T-cell (primary cell): Measurements from ENCODE around the gene P2RY8. TPM values are rescaled to one million over a fixed set of nuclear protein-coding genes. Genes with fewer than 3 reads are reported as not detected.
"Not testable (repeated sequence)": the region's sequence is repeated elsewhere in the genome, so short reads cannot be mapped to it uniquely, and the experiment has no call there.

Source experiments
- ATAC-seq, 4 experiments: fragments of 200-7000 bp in 3 of 4; fragments of 150-1000 bp in 1 of 4; cut with Tn5 transposase; replicated peaks in 1 of 4; 1 replicate in 3 of 4; 2 replicates in 1 of 4; pipeline ENCODE4 v1.10.0; 2021; ENCODE audit warnings: moderate library complexity in 3 of 4, mild to moderate bottlenecking in 2 of 4, moderate number of reproducible peaks in 1 of 4
- CTCF ChIA-PET, 2 donors: fragments of 300-600 bp; sonication (Branson Sonifier 250); formaldehyde crosslinking; loops; one replicate each; lab custom pipeline; 2022; ENCODE audit warnings: antibody characterized with exemption in 2 of 2; lab: Charles Lee
- POLR2A ChIA-PET, 2 donors: fragments of 300-600 bp; sonication (Branson Sonifier 250); formaldehyde crosslinking; loops; one replicate each; lab custom pipeline; 2022; ENCODE audit warnings: antibody characterized with exemption in 2 of 2; lab: Charles Lee
- DNase-seq, 35 experiments: peaks; one replicate each; pipeline versions ENCODE4 v3.0.0 to v3.0.0-alpha.2; 2013 to 2023
- H3K27ac ChIP-seq: one replicate; pipeline ENCODE4 v1.5.1; 2013; ENCODE audit warnings: low read length
- H3K27me3 ChIP-seq, 2 experiments: replicated peaks in 1 of 2; 1 replicate in 1 of 2; 2 replicates in 1 of 2; pipeline versions ENCODE4 v1.6.1 to v1.7.0; 2013; ENCODE audit warnings: low read length in 1 of 2, mixed read lengths in 1 of 2; ENCODE audit not compliant: control insufficient read depth in 2 of 2, insufficient read depth in 2 of 2; ENCODE audit errors: extremely low read depth in 1 of 2
- H3K36me3 ChIP-seq, 2 donors: 1 replicate in 1 of 2; 2 replicates in 1 of 2; pipeline versions ENCODE4 v1.6.1 to v1.7.0; 2013; ENCODE audit warnings: low read length in 1 of 2; ENCODE audit not compliant: control insufficient read depth in 2 of 2, insufficient read depth in 1 of 2; ENCODE audit errors: extremely low read depth in 1 of 2
- H3K4me1 ChIP-seq, 2 experiments: 1 replicate in 1 of 2; 2 replicates in 1 of 2; pipeline versions ENCODE4 v1.6.1 to v1.7.0; 2013; ENCODE audit warnings: low read length in 2 of 2, mixed read lengths in 1 of 2; ENCODE audit not compliant: insufficient read depth in 2 of 2, control insufficient read depth in 1 of 2; ENCODE audit errors: extremely low read depth in 1 of 2
- H3K4me3 ChIP-seq, 2 donors: 1 replicate in 1 of 2; 2 replicates in 1 of 2; pipeline versions ENCODE4 v1.5.1 to v1.7.0; 2013; ENCODE audit warnings: mild to moderate bottlenecking in 2 of 2, low read length in 1 of 2, moderate library complexity in 1 of 2; ENCODE audit not compliant: control insufficient read depth in 1 of 2; ENCODE audit errors: extremely low read depth in 1 of 2
- H3K9me3 ChIP-seq: 2 replicates; pipeline ENCODE4 v1.7.0; 2013
- H3K27ac Mint-ChIP-seq, 2 donors: one replicate each; pipeline ENCODE4 v1.8.0; 2020 to 2021; ENCODE audit warnings: mild to moderate bottlenecking in 2 of 2, mixed read lengths in 2 of 2
- H3K27me3 Mint-ChIP-seq, 2 donors: one replicate each; pipeline ENCODE4 v1.8.0; 2021 to 2022; ENCODE audit warnings: mixed read lengths in 2 of 2
- H3K36me3 Mint-ChIP-seq: one replicate; pipeline ENCODE4 v1.8.0; 2021; ENCODE audit warnings: mixed read lengths
- H3K4me1 Mint-ChIP-seq, 3 donors: one replicate each; pipeline ENCODE4 v1.8.0; 2020 to 2022; ENCODE audit warnings: mixed read lengths in 3 of 3, mild to moderate bottlenecking in 1 of 3
- H3K4me3 Mint-ChIP-seq, 3 donors: one replicate each; pipeline ENCODE4 v1.8.0; 2020 to 2022; ENCODE audit warnings: mild to moderate bottlenecking in 3 of 3, mixed read lengths in 3 of 3, moderate library complexity in 3 of 3
- H3K9me3 Mint-ChIP-seq, 3 donors: one replicate each; pipeline ENCODE4 v1.8.0; 2020 to 2022; ENCODE audit warnings: mixed read lengths in 3 of 3
- WGBS: methylation state at CpG from one replicate; pipeline ENCODE4 v1.1.5; 2013; ENCODE audit warnings: missing lambda C conversion rate; ENCODE audit not compliant: insufficient coverage; 5-methylcytosine and 5-hydroxymethylcytosine counted together
- total RNA-seq, 35 experiments: library from RNA in 6 of 35; stranded (reverse) in 6 of 35; fragments of 120-200 nt in 1 of 35; gene quantifications; one replicate each; pipeline versions ENCODE4 v1.2.1 to v1.2.4 and lab custom pipeline; 2013 to 2026

Gene P2RY8
- total RNA-seq, 5 donors from 2014 or later (not counting 1 experiment from before 2014, with no cell fraction given) = 114 to 219 (median 182) TPM

GRCh38 chrX:1446984-1447968 is 89.7 kb downstream of the P2RY8 start:
- Mint-ChIP-seq H3K4me1 (peaks cover 10 to 25% (median 24%) of the 10 kb centered on the region in 3 donors), H3K36me3 (peaks cover 56% of the 10 kb centered on the region), H3K9me3 (peaks cover 19 to 32% (median 19%) of the 10 kb centered on the region in 3 donors)
- H3K27me3 Mint-ChIP-seq, POLR2A ChIA-PET, H3K27ac Mint-ChIP-seq, H3K27ac ChIP-seq, H3K27me3 ChIP-seq, H3K36me3 ChIP-seq, H3K4me3 ChIP-seq, CTCF ChIA-PET, H3K4me3 Mint-ChIP-seq, H3K9me3 ChIP-seq, ATAC-seq: not testable (repeated sequence)
- WGBS = 90% methylated on average over 12 of the region's 13 CpGs
- H3K4me1 ChIP-seq = peaks cover 0 to 25% of the 10 kb centered on the region in 2 experiments
- peak in 1 of 35 experiments; percentile 3 for DNase-seq

- no peaks in the 10 kb centered on the region for H3K27me3 Mint-ChIP-seq
- Histone ChIP-seq H3K27ac (no peak overlapping the region), H3K9me3 (peaks cover 3% of the 10 kb centered on the region), H3K27me3 (no peaks in the 10 kb centered on the region), H3K4me3 (no peak overlapping the region), H3K36me3 (peaks cover 3 to 8% of the 10 kb centered on the region in 2 donors), H3K4me1 (peaks cover 0 to 3% of the 10 kb centered on the region in 2 experiments)
- WGBS = 98% methylated on average over 13 of the region's 19 CpGs
- H3K27ac Mint-ChIP-seq = peak overlapping the region in 1 of 2 donors; percentile 47
- ChIA-PET POLR2A (no interaction called here), CTCF (no interaction called here)
- no peak overlapping the region for H3K4me3 Mint-ChIP-seq
- DNase-seq (no peak), ATAC-seq (no peak)
- peaks cover 5 to 20% (median 19%) of the 10 kb centered on the region in 3 donors for H3K4me1 Mint-ChIP-seq
- peaks cover 19 to 32% (median 19%) of the 10 kb centered on the region in 3 donors for H3K9me3 Mint-ChIP-seq
- H3K36me3 Mint-ChIP-seq = peaks cover 59% of the 10 kb centered on the region
Measured at GRCh38 chrX:1444561-1445500, 92.2 kb downstream of the P2RY8 start.

GRCh38 chrX:1443496-1444075 is 93.4 kb downstream of the P2RY8 start:
- peaks cover 56% of the 10 kb centered on the region for H3K36me3 Mint-ChIP-seq

GRCh38 chrX:1442724-1443367 is 94.1 kb downstream of the P2RY8 start:
- peaks cover 3% of the 10 kb centered on the region for H3K9me3 ChIP-seq
- no peaks in the 10 kb centered on the region for H3K4me1 ChIP-seq
- peaks cover 10 to 23% of the 10 kb centered on the region in 2 donors for H3K36me3 ChIP-seq
- Mint-ChIP-seq H3K4me1 (peaks cover 0 to 9% (median 6%) of the 10 kb centered on the region in 3 donors), H3K27me3 (no peaks in the 10 kb centered on the region), H3K36me3 (peaks cover 54% of the 10 kb centered on the region), H3K9me3 (peaks cover 7 to 19% (median 10%) of the 10 kb centered on the region in 3 donors), H3K4me3 (no peak overlapping the region), H3K27ac (no peak overlapping the region)
- no peak for ATAC-seq
- H3K4me3 ChIP-seq = no peak overlapping the region
- ChIA-PET POLR2A (no interaction called here), CTCF (no interaction called here)
- H3K27me3 ChIP-seq = no peaks in the 10 kb centered on the region
- H3K27ac ChIP-seq = no peak overlapping the region
- WGBS = 88% methylated on average over 32 of the region's 38 CpGs
- DNase-seq = peak in 1 of 35 experiments; percentile 1

More at GRCh38 chrX:1443496-1444075, 93.4 kb downstream of the P2RY8 start:
- no peak for ATAC-seq
- ChIA-PET CTCF (no interaction called here), POLR2A (no interaction called here)
- no peak overlapping the region for H3K27ac Mint-ChIP-seq
- DNase-seq = peak in 1 of 35 experiments; percentile 1
- Histone ChIP-seq H3K27ac (no peak overlapping the region), H3K36me3 (peaks cover 5 to 19% of the 10 kb centered on the region in 2 donors), H3K9me3 (peaks cover 3% of the 10 kb centered on the region), H3K4me1 (no peaks in the 10 kb centered on the region), H3K4me3 (no peak overlapping the region), H3K27me3 (no peaks in the 10 kb centered on the region)
- H3K27me3 Mint-ChIP-seq = no peaks in the 10 kb centered on the region
- H3K4me3 Mint-ChIP-seq = no peak overlapping the region
- peaks cover 12 to 25% (median 15%) of the 10 kb centered on the region in 3 donors for H3K9me3 Mint-ChIP-seq
- H3K4me1 Mint-ChIP-seq = peaks cover 0 to 12% (median 7%) of the 10 kb centered on the region in 3 donors
- 89% methylated on average over 18 of the region's 26 CpGs for WGBS

- Mint-ChIP-seq H3K27ac (no peak overlapping the region), H3K4me1 (peaks cover 0 to 9% (median 7%) of the 10 kb centered on the region in 3 donors), H3K27me3 (no peaks in the 10 kb centered on the region), H3K9me3 (peaks cover 7 to 17% (median 10%) of the 10 kb centered on the region in 3 donors), H3K36me3 (peaks cover 54% of the 10 kb centered on the region), H3K4me3 (no peak overlapping the region)
- DNase-seq = peak in 1 of 35 experiments; percentile 1
- no peaks in the 10 kb centered on the region for H3K27me3 ChIP-seq
- ChIA-PET CTCF (no interaction called here), POLR2A (no interaction called here)
- 100% methylated on average over 8 of the region's 18 CpGs for WGBS
- H3K4me1 ChIP-seq = no peaks in the 10 kb centered on the region
- no peak overlapping the region for H3K27ac ChIP-seq
- no peak for ATAC-seq
- no peak overlapping the region for H3K4me3 ChIP-seq
- peaks cover 3% of the 10 kb centered on the region for H3K9me3 ChIP-seq
- H3K36me3 ChIP-seq = peaks cover 10 to 23% of the 10 kb centered on the region in 2 donors
Measured at GRCh38 chrX:1442016-1442665, 94.8 kb downstream of the P2RY8 start.
